ENCODE data around the gene CUL3.

GRCh38 chr2:224608104-224608503 lies 22.9 kb upstream of the CUL3 start:
- no peak for TF ChIP-seq EZH2 (IDR thresholded peaks at IDR 0.05; ENCODE audit: borderline replicate concordance, low read depth, low read length, poor library complexity, severe bottlenecking)
- TF ChIP-seq CTCF (conservative IDR thresholded peaks at IDR 0.05; ENCODE audit: low read depth, low read length) = no peak

Measured in A673 (cell line).